ENCODE measurements around the gene VCAM1. TPM values are rescaled to one million over a fixed set of nuclear protein-coding genes. Genes with fewer than 3 reads are reported as not detected.

VCAM1 gene
- total and polyA plus RNA-seq, 7 donors = 1.8 to 18.9 (median 6.7) TPM

DNA sequence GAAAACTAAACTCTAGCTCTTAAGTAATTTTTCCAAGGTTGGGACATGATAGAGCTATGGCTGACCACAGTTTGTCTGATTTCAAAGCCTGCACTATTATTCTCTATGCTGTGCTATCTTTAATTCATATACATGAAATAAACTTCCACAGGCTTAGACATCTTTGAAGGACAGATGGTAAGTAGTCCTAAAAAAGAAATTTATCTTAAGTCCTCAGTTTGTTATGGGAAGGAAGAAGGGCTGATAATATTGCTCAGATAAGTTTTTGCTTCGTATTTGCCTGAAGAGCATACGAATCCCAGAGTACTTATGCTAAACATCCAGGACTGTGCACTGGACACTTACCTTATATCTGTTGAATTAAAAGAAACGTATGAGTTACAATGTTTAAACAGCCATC lies 39.6 kb downstream of the VCAM1 start:
- WGBS, 2 donors = 83 to 84% methylated on average over 3 of the region's 3 CpGs
- H3K4me1 ChIP-seq = no peaks in the 10 kb centered on the region
- intact Hi-C loops (cut with DNase I) = no loop called here

DNA sequence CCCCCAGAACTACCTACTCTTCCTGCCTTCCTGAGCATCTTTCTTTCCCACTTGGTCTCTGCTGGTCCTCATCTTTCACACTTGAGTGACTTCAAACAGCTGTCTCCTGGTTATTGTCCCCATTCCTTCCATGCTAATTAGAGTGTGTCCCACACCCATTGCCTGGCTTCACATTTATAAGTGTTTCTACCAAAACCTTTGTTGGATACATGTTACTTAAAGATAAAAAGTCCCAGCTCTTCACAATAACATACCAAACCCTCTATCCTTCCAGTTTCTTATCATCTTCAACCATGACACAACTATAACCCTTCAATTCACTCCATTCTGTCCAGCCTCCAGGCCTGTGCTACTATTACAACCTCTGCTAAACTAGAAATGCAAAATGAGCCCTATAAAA lies 41.0 kb downstream of the VCAM1 start:
- Histone ChIP-seq H3K4me1 (no peaks in the 10 kb centered on the region), H3K27me3 (no peaks in the 10 kb centered on the region), H3K36me3 (no peaks in the 10 kb centered on the region), H3K27ac (no peak overlapping the region), H3K9me3 (no peaks in the 10 kb centered on the region), H3K4me3 (no peak overlapping the region)
- no peak for TF ChIP-seq POLR2AphosphoS5 (IDR thresholded peaks at IDR 0.05)
- no peak for TF ChIP-seq POLR2A (IDR thresholded peaks at IDR 0.05)
- TF ChIP-seq EP300 (IDR thresholded peaks at IDR 0.05) = no peak
- TF ChIP-seq, protein P1, sequence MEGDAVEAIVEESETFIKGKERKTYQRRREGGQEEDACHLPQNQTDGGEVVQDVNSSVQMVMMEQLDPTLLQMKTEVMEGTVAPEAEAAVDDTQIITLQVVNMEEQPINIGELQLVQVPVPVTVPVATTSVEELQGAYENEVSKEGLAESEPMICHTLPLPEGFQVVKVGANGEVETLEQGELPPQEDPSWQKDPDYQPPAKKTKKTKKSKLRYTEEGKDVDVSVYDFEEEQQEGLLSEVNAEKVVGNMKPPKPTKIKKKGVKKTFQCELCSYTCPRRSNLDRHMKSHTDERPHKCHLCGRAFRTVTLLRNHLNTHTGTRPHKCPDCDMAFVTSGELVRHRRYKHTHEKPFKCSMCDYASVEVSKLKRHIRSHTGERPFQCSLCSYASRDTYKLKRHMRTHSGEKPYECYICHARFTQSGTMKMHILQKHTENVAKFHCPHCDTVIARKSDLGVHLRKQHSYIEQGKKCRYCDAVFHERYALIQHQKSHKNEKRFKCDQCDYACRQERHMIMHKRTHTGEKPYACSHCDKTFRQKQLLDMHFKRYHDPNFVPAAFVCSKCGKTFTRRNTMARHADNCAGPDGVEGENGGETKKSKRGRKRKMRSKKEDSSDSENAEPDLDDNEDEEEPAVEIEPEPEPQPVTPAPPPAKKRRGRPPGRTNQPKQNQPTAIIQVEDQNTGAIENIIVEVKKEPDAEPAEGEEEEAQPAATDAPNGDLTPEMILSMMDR (IDR thresholded peaks at IDR 0.05) = no peak
- intact Hi-C loops (cut with DNase I) = no loop called here
- DNase-seq = no peak

More for the DNA sequence above, 39.6 kb downstream of the VCAM1 start:
- no peak for DNase-seq
- H3K4me3 ChIP-seq = no peak overlapping the region
- no peaks in the 10 kb centered on the region for H3K9me3 ChIP-seq
- no peak for TF ChIP-seq EP300 (IDR thresholded peaks at IDR 0.05)
- no peak for TF ChIP-seq POLR2A (IDR thresholded peaks at IDR 0.05)
- TF ChIP-seq POLR2AphosphoS5 (IDR thresholded peaks at IDR 0.05) = no peak
- TF ChIP-seq, protein P1 (IDR thresholded peaks at IDR 0.05) = no peak
- H3K27ac ChIP-seq = no peak overlapping the region
- H3K36me3 ChIP-seq = no peaks in the 10 kb centered on the region
- H3K27me3 ChIP-seq = no peaks in the 10 kb centered on the region

DNA sequence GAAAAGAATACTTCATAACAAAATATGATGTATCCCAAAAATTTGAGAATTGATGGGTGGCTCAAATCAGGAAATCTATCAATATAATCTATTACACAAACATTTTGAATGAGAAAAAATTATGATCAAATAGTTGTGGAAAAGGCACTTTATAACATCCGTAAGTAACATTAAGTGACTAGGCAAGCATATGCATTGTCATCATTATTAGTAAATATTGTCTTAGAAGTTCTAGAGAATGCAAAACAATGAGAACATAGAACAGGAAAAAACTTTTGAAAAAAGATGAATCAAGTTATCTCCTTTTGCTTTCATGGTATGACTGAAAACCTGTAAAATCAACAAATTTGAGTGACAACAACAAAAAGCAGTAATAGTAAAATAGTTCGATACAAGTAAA lies 42.9 kb downstream of the VCAM1 start:
- Histone ChIP-seq H3K4me1 (no peaks in the 10 kb centered on the region), H3K27me3 (no peaks in the 10 kb centered on the region), H3K36me3 (no peaks in the 10 kb centered on the region), H3K4me3 (no peak overlapping the region), H3K27ac (no peak overlapping the region), H3K9me3 (no peaks in the 10 kb centered on the region)
- 66 to 74% methylated on average over 2 of the region's 2 CpGs for WGBS, 2 donors
- DNase-seq = no peak
- no peak for TF ChIP-seq POLR2AphosphoS5 (IDR thresholded peaks at IDR 0.05)
- TF ChIP-seq EP300 (IDR thresholded peaks at IDR 0.05) = no peak
- TF ChIP-seq, protein P1 (IDR thresholded peaks at IDR 0.05) = no peak
- TF ChIP-seq POLR2A (IDR thresholded peaks at IDR 0.05) = no peak
- intact Hi-C loops (cut with DNase I) = no loop called here

DNA sequence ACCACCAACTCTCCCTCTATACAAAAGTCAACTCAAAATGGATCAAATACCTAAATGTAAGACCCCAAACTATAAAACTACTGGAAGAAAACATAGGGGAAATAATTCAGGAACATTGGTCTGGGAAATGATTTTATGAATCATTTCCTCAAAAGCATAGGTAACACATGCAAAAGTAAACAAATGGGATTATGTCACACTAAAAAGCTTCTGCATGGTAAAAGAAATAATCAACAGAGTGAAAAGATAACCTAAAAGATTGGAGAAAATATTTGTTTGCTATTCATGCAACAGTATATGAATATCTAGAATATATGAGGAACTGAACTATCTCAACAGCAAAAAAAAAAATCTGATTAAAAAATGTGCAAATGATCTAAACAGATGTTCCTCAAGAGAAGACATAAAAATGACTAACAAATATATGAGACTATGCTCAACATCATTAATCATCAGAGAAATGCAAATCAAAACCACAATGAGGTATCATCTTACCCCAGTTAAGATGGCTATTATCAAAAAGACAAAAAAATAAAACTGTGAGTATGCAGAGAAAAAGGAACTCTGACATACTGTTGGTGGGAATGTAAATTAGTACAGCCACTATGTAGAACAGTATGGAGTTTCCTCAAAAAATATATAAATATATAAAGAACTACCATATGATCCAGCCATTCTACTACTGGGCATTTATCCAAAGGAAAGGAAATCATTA lies 47.8 kb downstream of the VCAM1 start:
- intact Hi-C loops (cut with DNase I) = no loop called here

More for the DNA sequence above, 47.8 kb downstream of the VCAM1 start:
- H3K27me3 ChIP-seq = no peaks in the 10 kb centered on the region
- DNase-seq = no peak
- H3K4me3 ChIP-seq = no peak overlapping the region
- TF ChIP-seq POLR2A (IDR thresholded peaks at IDR 0.05) (no peak), POLR2AphosphoS5 (IDR thresholded peaks at IDR 0.05) (no peak), EP300 (IDR thresholded peaks at IDR 0.05) (no peak)
- TF ChIP-seq, protein P1 (IDR thresholded peaks at IDR 0.05) = no peak
- H3K36me3 ChIP-seq = no peaks in the 10 kb centered on the region
- no peak overlapping the region for H3K27ac ChIP-seq
- no peaks in the 10 kb centered on the region for H3K9me3 ChIP-seq
- no peaks in the 10 kb centered on the region for H3K4me1 ChIP-seq

Measured in sigmoid colon (tissue), 7 donors.